Small intestine (tissue), 7 donors: ENCODE data around the gene CACNB2. TPM values are rescaled to one million over a fixed set of nuclear protein-coding genes. Genes with fewer than 3 reads are reported as not detected.
A peak's percentile ranks its signal among the peaks of the same experiment; 100 is the strongest.

Experiments
- DNase-seq, 2 donors: peaks; one replicate each; pipeline versions ENCODE4 v3.0.0 to v3.0.0-alpha.2; 2013
- FAIRE-seq: peaks from 2 replicates; lab custom pipeline; 2012; peaks lifted over from hg19 to GRCh38; lab: Jason Lieb, UNC
- H3K27ac ChIP-seq, 3 donors: one replicate each; pipeline ENCODE4 v1.5.1; 2013; ENCODE audit warnings: low read length in 2 of 3, mild to moderate bottlenecking in 2 of 3, control low read depth in 1 of 3, inconsistent platforms in 1 of 3, low read depth in 1 of 3, moderate library complexity in 1 of 3
- H3K27me3 ChIP-seq, 3 donors: one replicate each; pipeline ENCODE4 v1.6.1; 2013; ENCODE audit warnings: low read length in 3 of 3, inconsistent platforms in 1 of 3; ENCODE audit not compliant: control insufficient read depth in 3 of 3, insufficient read depth in 3 of 3
- H3K36me3 ChIP-seq, 3 donors: one replicate each; pipeline ENCODE4 v1.6.1; 2013; ENCODE audit warnings: low read length in 3 of 3, inconsistent platforms in 1 of 3, low read depth in 1 of 3, mild to moderate bottlenecking in 1 of 3, moderate library complexity in 1 of 3; ENCODE audit not compliant: control insufficient read depth in 3 of 3, insufficient read depth in 2 of 3
- H3K4me1 ChIP-seq, 3 donors: one replicate each; pipeline ENCODE4 v1.6.1; 2013; ENCODE audit warnings: low read length in 2 of 3, inconsistent platforms in 1 of 3, low read depth in 1 of 3, mild to moderate bottlenecking in 1 of 3, moderate library complexity in 1 of 3; ENCODE audit not compliant: control insufficient read depth in 3 of 3, insufficient read depth in 2 of 3
- H3K4me3 ChIP-seq, 3 donors: one replicate each; pipeline ENCODE4 v1.5.1; 2013; ENCODE audit warnings: low read length in 3 of 3, control low read depth in 1 of 3, inconsistent platforms in 1 of 3, low read depth in 1 of 3, mild to moderate bottlenecking in 1 of 3, moderate library complexity in 1 of 3
- H3K9me3 ChIP-seq, 2 donors: one replicate each; pipeline ENCODE4 v1.6.1; 2013; ENCODE audit warnings: low read depth in 1 of 2, low read length in 1 of 2; ENCODE audit not compliant: control insufficient read depth in 2 of 2, insufficient read depth in 1 of 2
- WGBS, 3 donors: extraction: QIAGEN DNeasy Blood & Tissue Kit; methylation state at CpG; one replicate each; pipeline ENCODE4 v1.1.7; 2013; 5-methylcytosine and 5-hydroxymethylcytosine counted together
- polyA plus RNA-seq, 4 donors: library from polyadenylated mRNA; stranded (reverse) in 3 of 4; unstranded in 1 of 4; fragments of 200-250 nt in 3 of 4; fragments of 120-200 nt in 1 of 4; gene quantifications; one replicate each; pipeline versions ENCODE4 v1.2.1 to v1.2.3, GENCODE V29; 2013
- donor health status: healthy with polysubstance abuse.
- donor health status: control.
- donor health status: control.
- donor health status: Bipolar disorder and iron deficiency.
- donor health status: healthy.

The CACNB2 gene
- polyA plus RNA-seq, 4 donors: 0.27 to 18.4 (median 2.3) TPM

DNA sequence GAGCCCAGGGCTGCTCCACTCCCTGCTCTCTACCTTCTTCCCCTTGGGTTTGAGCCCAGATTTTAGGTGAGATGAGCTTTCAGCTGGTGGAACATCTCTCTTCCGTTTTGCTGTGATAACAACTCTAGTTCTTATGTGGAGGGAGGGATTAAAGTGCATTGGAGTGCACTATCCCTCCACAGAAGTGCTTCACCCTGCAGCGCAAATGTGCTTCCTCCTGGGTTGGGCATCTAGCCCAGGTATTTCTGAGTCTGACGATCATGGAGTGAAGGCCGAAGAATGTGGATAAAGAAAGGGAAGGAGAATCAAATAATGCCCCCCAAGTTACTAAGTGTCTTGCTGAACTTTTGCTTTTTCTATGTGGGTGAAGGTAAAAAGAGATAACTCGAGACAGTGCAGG, 157.4 kb downstream of the CACNB2 start:
- 82 to 89% (median 83%) methylated on average over 5 of the region's 5 CpGs for WGBS, 3 donors
- no peaks in the 10 kb centered on the region for H3K27me3 ChIP-seq
- FAIRE-seq (no peak), DNase-seq (no peak)
- no peak overlapping the region for H3K27ac ChIP-seq
- H3K9me3 ChIP-seq: no peaks in the 10 kb centered on the region
- no peaks in the 10 kb centered on the region for H3K36me3 ChIP-seq
- H3K4me1 ChIP-seq: no peaks in the 10 kb centered on the region
- H3K4me3 ChIP-seq: no peak overlapping the region

DNA sequence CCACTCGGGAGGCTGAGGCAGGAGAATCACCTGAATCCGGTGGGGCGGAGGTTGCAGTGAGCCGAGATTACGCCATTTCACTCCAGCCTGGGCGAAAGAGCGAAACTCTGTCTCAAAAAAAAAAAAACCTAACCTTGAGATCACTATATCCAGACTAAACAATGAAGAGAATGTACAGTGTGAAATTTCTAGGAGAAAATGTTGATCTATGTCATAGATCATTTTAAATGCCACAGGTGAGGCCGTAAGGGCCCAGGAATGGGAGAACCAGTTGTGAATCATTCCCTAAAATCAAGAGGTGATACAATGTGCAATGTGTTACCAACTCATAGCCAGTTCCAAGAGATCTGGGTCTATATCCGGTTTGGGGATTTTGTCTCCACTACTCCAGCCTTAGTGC, 158.0 kb downstream of the CACNB2 start:
- no peaks in the 10 kb centered on the region for H3K9me3 ChIP-seq
- H3K36me3 ChIP-seq: no peaks in the 10 kb centered on the region
- no peak overlapping the region for H3K27ac ChIP-seq
- no peak for FAIRE-seq
- H3K27me3 ChIP-seq: no peaks in the 10 kb centered on the region
- H3K4me3 ChIP-seq: no peak overlapping the region
- 94 to 96% (median 95%) methylated on average over 9 of the region's 9 CpGs for WGBS, 3 donors
- no peak for DNase-seq
- H3K4me1 ChIP-seq: no peaks in the 10 kb centered on the region

DNA sequence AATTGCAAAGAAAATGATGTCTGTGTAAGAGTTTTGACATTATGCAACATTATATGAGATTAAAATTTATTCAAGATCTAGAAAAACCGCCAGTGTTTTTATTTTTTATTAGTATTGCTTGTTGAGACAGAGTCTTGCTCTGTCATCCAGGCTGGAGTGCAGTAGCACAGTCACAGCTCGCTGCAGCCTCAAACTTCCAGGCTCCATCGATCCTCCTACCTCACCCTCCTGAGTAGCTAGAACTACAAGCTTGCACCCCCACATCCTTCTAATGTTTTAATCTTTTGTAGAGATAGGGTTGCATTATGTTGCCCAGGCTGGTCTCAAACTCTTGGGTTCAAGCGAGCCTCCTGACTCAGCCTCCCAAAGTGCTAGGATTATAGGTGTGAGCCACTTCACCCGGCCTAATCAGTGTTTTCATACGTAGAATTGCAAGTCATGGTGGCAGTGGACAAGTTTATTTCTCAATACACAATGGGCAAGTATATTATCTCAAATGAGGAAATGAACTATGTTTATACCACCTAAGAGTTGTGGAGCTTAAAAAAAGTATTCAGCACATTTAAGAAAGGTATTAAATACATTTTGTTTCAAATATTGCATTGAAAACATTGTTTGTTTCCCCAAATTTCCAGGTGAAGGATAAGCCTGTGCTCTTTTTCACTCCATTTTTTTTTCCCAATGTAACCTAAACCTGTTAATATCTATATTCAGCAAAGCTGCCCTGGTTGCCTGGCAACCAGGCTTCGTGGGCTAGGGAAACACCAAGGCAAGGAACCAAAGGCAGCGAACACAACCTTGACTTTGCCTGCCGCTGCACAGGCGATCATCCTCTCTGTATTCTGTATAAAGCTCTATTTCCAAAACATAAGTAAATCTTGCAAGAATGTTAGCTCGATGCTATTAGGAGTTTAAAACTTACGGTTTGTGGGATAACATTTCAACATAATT, 163.9 kb downstream of the CACNB2 start:
- Histone ChIP-seq H3K4me3 (no peak overlapping the region), H3K9me3 (no peaks in the 10 kb centered on the region), H3K36me3 (no peaks in the 10 kb centered on the region), H3K4me1 (no peaks in the 10 kb centered on the region), H3K27me3 (no peaks in the 10 kb centered on the region), H3K27ac (no peak overlapping the region)
- 81 to 86% (median 83%) methylated on average over 12 of the region's 12 CpGs for WGBS, 3 donors
- DNase-seq (no peak), FAIRE-seq (no peak)

DNA sequence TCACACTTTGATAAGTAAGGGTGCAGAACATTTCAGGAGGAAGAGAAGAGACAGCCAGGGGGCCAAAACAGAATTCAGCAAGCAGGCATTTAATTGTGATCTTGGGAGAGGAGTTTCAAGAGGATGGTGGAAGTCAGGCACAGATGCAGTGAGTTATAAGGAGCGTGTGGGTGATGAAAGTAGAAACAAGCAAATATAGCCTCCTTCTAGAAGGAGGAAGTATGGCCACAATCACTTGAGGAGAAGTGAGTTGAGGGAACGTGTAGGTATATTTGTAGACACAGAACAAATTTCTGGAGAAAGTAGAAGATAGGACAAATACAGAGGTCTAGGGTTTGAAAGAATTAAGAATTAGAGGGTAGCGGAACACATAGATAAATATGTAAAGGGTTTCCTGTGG, 165.8 kb downstream of the CACNB2 start:
- no peaks in the 10 kb centered on the region for H3K36me3 ChIP-seq
- 80 to 90% (median 89%) methylated on average over 3 of the region's 3 CpGs for WGBS, 3 donors
- no peak overlapping the region for H3K4me3 ChIP-seq
- H3K9me3 ChIP-seq: no peaks in the 10 kb centered on the region
- DNase-seq (no peak), FAIRE-seq (no peak)
- no peaks in the 10 kb centered on the region for H3K27me3 ChIP-seq
- H3K4me1 ChIP-seq: no peaks in the 10 kb centered on the region
- no peak overlapping the region for H3K27ac ChIP-seq

DNA sequence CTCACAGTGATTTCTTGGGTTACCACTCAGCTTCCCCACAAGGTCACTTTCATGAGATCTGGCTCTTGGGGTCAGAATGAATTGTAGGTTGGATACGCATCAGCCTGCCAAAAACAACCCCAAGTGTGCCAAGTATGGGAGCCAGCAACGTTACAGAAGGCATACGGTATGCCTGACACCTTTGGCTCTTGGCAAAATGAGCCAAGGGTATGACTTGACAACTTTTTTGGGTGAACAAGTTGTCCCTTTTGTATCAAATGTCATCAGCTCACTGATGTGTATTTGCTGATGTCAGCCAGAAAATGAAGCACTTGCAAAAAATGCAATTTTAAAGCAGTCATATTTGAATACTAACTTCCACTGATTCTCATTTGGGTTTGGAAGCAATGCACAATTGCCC, 168.4 kb downstream of the CACNB2 start:
- Histone ChIP-seq H3K27ac (no peak overlapping the region), H3K27me3 (no peaks in the 10 kb centered on the region), H3K9me3 (no peaks in the 10 kb centered on the region), H3K4me1 (no peaks in the 10 kb centered on the region), H3K36me3 (no peaks in the 10 kb centered on the region), H3K4me3 (no peak overlapping the region)
- FAIRE-seq: no peak
- 71 to 83% (median 73%) methylated on average over 3 of the region's 3 CpGs for WGBS, 3 donors
- no peak for DNase-seq

DNA sequence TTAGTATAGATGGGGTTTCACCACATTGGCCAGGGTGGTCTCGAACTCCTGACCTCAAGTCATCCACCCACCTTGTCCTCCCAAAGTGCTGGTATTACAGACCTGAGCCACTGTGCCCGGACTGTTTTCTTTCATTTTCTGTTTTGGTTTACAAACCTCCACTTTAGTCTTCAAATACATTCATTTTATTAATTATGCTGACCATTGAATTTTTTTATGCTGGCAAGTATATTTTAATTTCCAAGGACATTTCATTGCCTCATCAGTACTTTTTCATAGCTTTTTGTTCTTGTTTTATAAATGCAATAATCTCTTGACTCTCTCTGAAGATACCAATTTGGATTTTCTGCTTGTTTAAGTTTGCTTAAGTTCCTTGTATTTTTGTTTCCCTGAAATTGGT, 170.5 kb downstream of the CACNB2 start:
- Histone ChIP-seq H3K4me3 (no peak overlapping the region), H3K36me3 (no peaks in the 10 kb centered on the region), H3K27ac (no peak overlapping the region), H3K9me3 (no peaks in the 10 kb centered on the region), H3K27me3 (no peaks in the 10 kb centered on the region), H3K4me1 (no peaks in the 10 kb centered on the region)
- WGBS, 3 donors: 84 to 90% (median 88%) methylated on average over 2 of the region's 2 CpGs
- no peak for FAIRE-seq
- DNase-seq: no peak

DNA sequence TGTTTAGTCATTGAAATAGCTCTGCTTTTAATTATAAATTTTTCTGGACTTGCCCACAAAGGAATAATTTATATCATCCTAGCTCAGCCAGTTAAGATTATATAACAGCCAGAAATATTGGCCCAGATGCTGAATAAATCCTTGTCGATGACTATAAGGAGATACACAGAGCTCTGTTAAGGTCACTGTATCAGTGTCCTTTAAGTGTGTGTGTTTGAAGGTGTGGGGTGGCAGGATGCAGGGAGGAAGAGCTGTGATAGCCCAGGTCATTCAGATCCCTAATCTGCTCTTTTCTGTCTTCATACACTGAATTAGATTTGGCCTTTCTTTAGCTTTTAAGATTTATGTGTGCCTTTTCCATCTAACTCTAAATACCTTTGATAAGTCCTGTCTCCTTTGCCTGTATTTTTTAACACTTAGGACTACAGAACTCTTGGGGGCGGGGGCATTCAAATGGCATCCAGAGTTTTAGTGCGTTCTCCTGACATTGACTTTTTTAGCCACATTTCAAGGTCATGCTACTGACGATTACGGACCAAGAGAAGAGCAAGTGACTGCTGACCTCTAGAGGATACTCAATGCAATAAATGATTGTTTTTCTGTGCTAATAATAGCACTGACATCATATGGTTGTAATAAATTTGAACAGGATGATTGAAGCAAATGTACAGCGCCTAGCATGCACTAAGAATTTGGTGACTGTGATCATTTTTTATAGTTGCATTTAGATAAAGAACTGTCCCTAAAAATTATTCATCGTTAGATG, 172.3 kb downstream of the CACNB2 start:
- H3K4me1 ChIP-seq: no peaks in the 10 kb centered on the region
- peak; percentile 61 to 63 for DNase-seq
- no peaks in the 10 kb centered on the region for H3K27me3 ChIP-seq
- WGBS, 3 donors: 32 to 36% (median 35%) methylated on average over 7 of the region's 7 CpGs
- no peak for FAIRE-seq
- no peaks in the 10 kb centered on the region for H3K36me3 ChIP-seq
- no peak overlapping the region for H3K27ac ChIP-seq
- H3K9me3 ChIP-seq: no peaks in the 10 kb centered on the region
- H3K4me3 ChIP-seq: no peak overlapping the region

DNA sequence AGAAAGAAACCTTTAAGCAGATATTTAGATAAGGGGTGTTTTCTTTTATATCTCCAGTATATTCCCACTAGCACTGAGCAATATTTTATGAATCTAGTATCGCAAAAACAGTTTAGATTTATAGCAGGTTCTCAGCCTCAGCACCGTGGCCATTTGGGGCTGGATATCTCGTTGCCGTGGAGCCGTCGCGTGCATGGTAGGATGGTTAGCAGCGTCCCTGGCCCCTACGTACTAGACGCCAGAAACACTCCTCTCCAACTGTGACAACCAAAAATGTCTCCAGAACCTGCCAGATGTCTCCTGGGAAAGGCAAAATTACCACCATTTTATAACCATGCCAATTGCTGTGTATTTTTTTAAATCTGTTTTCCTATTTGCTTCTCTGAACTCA, 172.9 kb downstream of the CACNB2 start:
- Histone ChIP-seq H3K36me3 (no peaks in the 10 kb centered on the region), H3K9me3 (no peaks in the 10 kb centered on the region), H3K27me3 (no peaks in the 10 kb centered on the region), H3K4me3 (no peak overlapping the region), H3K27ac (no peak overlapping the region), H3K4me1 (no peaks in the 10 kb centered on the region)
- FAIRE-seq: no peak
- no peak for DNase-seq
- WGBS, 3 donors: 66 to 76% (median 70%) methylated on average over 10 of the region's 10 CpGs
